ENCODE results near the gene SUGCT.
"Not testable (repeated sequence)": the region's sequence is repeated elsewhere in the genome, so short reads cannot be mapped to it uniquely, and the experiment has no call there.

Gene SUGCT

DNA sequence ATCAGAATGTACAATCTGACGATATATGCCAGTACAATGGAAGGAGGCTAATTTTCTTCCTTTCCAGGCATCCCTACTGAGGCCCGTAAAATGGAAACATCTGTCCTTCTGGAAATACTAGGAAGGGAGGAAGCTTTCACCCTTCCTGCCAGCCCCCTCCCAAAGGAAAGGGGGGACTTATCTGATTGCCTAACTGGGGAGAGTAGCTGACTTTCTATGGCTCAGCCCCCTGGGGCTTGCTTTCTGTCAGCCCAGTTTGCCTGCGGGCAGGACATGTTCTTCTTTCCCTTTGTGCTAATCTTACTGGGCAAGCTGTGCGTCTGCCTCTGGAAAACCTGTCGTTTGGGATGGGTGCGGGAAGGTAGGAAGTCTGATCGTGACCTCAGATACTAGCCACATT lies 508.9 kb downstream of the SUGCT start:
- no peak for DNase-seq

DNA sequence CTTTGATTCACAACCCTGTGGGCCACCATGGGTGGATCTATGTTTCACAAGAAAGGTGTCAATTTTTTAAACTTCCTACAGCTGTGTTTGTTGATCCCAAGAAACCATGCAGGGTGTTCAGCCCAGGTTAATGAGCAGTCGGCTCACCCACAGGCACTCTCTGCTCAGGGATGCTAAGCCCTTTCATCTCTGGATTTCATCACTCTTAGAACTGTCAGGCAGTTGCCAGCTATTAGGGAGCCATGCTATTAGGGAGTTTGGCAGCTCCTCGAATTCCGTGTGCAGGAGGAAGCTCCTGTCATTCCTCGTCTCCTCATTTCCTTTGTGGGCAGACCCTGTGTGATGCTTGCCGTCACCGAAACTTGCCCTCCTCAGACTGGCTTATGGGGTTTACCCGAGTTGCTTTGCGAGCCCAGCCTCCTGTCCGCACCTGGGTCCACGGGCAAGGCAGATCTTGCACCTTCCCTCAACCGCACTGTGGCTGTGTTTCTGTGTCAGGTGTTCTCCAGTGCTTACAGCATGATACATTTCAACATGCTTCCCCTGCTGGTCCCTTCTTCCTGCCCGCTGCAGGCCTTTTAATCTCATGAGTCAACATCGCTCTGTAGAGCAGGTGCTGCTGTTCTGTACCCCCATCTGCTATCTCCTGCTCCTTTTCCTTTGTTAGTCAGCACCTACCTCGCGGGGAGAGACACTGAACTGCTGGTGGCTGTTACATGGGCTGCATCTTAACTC lies 509.8 kb downstream of the SUGCT start:
- no peak for DNase-seq

DNA sequence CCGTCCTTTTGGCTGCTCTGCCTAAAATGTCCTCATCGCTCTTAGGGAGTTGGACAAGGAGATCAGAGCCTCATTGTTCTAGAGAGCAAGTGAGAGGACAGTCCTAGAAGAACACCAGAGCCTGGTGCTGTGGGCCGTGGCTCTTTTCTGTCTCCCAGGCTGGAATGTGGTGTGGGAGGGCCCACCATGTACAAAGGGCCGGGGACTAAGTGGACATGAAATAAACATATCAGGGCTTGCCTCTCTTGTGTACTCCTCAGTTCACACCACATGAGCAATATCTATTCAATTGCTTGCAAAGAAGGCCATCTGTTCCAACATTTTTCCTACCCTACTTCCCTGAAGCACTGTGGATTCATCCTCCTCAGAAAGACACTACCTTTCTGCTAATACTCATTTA lies 510.4 kb downstream of the SUGCT start:
- no peak for DNase-seq

- DNase-seq: no peak
Observed at GRCh38 chr7:40646717-40647116, 511.9 kb downstream of the SUGCT start.

- no peak for DNase-seq
Observed at GRCh38 chr7:40647719-40648118, 512.9 kb downstream of the SUGCT start.

GRCh38 chr7:40649247-40649646 lies 514.4 kb downstream of the SUGCT start:
- DNase-seq: no peak

GRCh38 chr7:40650903-40651302 lies 516.1 kb downstream of the SUGCT start:
- not testable (repeated sequence) for DNase-seq

GRCh38 chr7:40654171-40654570 lies 519.4 kb downstream of the SUGCT start:
- no peak for DNase-seq

- DNase-seq: no peak
Observed at GRCh38 chr7:40655426-40655825, 520.6 kb downstream of the SUGCT start.

GRCh38 chr7:40656349-40656748 lies 521.5 kb downstream of the SUGCT start:
- no peak for DNase-seq

DNA sequence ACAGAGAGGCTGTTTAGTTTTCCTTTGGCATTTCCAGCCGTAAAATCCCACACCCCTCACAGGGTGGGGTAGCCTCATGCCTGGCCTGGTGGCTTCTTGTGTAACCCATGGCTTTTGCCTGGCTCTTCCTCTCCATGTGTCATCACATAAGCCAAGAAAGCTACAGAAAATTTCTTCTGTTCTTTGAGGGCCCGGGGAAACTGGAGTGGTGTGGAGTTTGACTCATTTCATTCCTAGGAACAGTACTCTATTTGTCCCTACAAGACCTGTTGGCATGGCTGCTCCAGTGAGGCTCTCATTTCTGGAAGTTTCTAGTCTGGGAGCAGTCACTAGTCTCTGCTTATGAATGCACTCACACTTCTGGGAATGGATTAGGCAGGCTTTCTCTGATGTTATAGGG lies 523.9 kb downstream of the SUGCT start:
- no peak for DNase-seq

DNA sequence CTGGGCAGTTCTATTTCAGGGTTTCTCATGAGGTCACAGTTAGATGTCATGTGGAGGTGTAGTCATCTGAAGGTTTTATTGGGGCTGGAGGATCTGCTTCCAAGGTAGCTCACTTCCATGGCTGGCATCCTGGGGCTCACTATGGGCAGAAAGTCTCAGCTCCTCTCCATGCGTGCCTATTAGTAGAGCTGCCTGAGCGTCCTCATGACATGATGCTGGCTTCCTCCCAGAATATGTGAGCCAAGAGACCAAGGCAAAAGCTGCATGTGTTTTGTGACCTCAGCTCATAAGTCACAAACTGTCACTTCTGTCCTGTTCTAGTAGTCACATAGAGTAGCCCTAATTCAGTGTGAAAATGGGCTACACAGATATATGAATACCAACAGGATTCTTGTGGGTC lies 524.4 kb downstream of the SUGCT start:
- DNase-seq: peak; percentile 30

DNA sequence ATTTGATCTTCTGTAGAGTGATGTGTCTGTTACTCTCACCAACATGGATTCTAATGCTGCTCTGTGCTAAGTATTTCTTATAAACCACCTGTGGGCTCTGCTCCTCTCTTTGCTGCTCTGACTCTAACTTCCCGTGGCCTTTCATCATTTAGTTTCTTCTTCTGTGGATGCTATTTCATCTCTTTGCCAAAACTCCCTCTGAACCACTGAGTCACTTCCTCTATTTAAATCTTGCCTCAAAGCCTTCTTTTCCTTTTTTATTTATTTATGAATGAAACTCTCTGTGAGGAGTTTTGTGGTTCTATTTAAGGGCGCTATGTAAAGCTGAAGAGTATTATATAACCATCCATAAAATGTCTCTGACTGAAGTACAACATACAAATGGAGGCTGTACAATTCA lies 538.5 kb downstream of the SUGCT start:
- DNase-seq: no peak

DNA sequence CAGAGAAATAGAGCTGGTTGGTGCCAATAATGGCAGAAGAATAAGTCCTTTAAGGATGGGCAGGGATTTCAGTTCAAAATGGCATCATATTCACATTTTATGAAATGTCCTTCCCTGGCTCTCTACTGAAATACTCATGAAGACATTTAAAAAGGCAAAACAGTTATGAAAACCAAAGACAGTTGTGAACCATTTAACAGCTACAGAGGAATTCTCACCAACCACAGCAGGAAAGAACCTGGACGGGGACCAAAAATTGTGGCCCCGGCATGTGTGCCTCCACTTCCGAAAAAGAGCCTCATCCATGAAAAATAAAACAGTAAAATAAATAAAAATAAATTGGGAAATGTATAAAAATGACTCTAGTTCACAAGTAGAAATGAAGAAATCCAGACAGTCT lies 539.5 kb downstream of the SUGCT start:
- no peak for DNase-seq

GRCh38 chr7:40675741-40676140 lies 540.9 kb downstream of the SUGCT start:
- DNase-seq: no peak

GRCh38 chr7:40676221-40676620 lies 541.4 kb downstream of the SUGCT start:
- DNase-seq: no peak

- DNase-seq: no peak
Observed at GRCh38 chr7:40680657-40681056, 545.9 kb downstream of the SUGCT start.

DNA sequence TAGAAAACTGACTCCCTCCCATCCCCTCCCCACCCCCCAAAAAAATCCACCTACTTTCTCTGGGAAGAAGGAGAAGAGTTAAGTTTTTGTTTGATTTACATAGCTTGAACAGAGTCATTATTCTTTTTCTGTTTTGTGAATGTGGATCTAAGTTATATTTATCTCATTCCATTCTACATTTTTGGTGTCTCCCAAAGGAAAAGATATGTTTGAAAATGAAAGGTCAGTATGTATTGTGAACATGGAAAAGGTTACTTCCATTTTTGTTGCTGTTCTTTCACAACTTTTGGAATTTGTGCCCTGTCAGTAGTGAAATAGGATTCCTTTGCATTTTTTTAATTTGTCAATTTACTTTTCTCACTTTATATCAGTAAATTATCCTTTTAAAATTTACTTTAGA lies 547.9 kb downstream of the SUGCT start:
- DNase-seq: no peak

DNA sequence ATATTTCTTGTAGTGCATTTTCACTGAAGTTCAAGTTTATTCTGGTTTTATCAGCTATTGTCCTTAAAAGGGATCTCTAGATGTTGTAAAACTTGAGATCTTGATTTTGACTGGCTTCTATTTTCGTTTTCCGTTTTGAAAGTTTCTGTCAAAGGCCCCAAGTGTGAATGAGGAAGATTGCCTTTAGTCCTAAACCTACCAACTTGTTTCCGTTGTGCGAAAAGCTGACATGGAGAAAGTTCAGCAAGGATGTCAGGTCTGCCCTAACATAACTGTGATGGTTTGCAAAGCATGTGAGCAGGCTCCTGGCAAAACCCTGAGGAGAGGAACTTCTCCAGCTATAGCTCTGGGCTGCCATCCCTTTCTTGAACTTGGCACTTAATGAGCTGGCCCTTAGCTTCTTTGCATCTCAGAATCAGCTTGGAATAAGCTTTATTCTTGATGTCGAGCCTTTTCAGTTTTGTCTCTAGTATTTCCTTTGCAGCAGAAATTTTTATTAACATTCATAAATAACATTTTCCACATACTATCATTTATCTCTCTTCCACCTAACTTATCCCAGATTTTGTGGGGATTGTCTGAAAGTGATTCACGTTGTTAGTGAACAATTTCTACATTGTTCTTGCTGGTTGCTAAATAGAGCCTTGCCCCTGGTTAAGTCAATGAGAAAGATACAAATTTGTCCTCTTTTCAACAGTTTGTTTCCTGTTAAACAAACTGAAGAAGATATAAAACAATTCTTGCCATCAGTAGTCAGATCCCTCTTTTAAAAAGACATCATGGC lies 559.4 kb downstream of the SUGCT start:
- DNase-seq: no peak

GRCh38 chr7:40694991-40695390 lies 560.2 kb downstream of the SUGCT start:
- no peak for DNase-seq

DNA sequence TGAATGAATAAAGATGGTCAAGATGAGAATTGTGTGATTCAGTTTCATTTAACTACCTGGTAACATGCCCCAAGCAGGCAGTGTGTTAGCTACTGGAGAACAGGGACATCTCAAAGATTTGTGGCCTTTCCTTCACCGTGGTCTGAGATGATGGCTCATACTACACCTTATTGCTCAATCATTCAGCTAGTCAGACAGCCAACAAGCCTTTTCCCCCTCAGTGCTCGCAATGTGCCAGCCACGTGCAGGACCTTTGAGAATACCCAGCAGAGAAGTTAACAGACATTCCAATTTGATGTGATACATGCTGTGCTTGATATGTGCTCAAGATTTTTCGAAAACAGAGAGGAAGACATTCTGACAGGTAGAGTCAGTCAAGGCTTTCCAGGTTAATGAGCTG lies 562.8 kb downstream of the SUGCT start:
- no peak for DNase-seq

DNA sequence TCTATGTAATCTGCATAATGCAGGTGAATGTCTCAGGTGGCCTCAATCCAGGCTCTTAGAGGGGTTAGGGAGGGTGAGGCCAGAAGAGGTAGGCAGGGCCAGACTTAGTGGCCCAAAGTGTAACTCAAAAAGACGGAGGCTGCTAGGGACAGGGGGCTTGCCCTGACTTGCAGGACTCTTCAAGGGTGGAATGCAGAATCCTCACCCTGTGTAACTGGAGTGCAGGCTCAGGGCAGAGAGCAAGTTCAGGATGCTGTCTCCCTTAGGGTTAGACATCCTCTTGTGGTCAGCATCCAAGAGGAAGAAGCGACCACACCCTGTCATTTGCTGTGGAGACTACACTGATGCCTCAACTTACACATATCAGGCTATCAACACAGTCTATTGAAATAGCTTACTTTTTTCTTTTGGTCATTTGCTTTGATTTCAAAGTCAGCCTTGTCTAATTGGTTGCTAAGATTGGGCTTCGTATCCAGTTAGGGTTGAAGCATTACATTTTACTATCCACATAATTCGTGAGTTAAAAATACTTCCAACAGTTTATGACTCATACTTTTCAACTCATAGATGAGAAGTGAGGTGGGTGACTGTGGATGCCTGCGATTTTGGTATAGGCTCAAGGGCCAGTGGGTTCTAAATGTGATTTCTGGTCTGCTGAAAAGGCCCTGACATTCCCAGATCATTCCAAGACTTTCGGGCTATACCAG lies 563.6 kb downstream of the SUGCT start:
- no peak for DNase-seq

GRCh38 chr7:40698921-40699260 lies 564.1 kb downstream of the SUGCT start:
- no peak for DNase-seq
